Bronchial epithelial cell (primary cell): Measurements from ENCODE around the gene HSPA2. TPM values are rescaled to one million over a fixed set of nuclear protein-coding genes. Genes with fewer than 3 reads are reported as not detected.
"Not testable (repeated sequence)": the region's sequence is repeated elsewhere in the genome, so short reads cannot be mapped to it uniquely, and the experiment has no call there.

Source experiments
- DNase-seq: peaks from one replicate; pipeline ENCODE4 v3.0.0-alpha.2; 2010; ENCODE audit warnings: low read depth
- FAIRE-seq: peaks from 2 replicates; lab custom pipeline; 2011; peaks lifted over from hg19 to GRCh38; lab: Jason Lieb, UNC
- H3K27me3 ChIP-seq: 2 replicates; pipeline ENCODE4 v1.5.1; 2011; ENCODE audit warnings: low read length; ENCODE audit not compliant: control insufficient read depth, insufficient read depth
- H3K36me3 ChIP-seq: 2 replicates; pipeline ENCODE4 v1.5.1; 2011; ENCODE audit warnings: low read length; ENCODE audit not compliant: control insufficient read depth, insufficient read depth
- H3K4me3 ChIP-seq: 2 replicates; pipeline ENCODE4 v1.5.1; 2011; ENCODE audit warnings: mild to moderate bottlenecking, low read depth, low read length, control low read depth
- total RNA-seq: library from RNA; depleted of rRNA; stranded (reverse); fragments of >200 nt; gene quantifications from 2 replicates; pipeline ENCODE4 v1.2.1, GENCODE V29; 2014
- TF ChIP-seq, protein P1 (sequence below): IDR thresholded peaks from 2 replicates; pipeline ENCODE4 v1.5.1; 2011; ENCODE audit warnings: mild to moderate bottlenecking, moderate library complexity, low read length, control low read depth, inconsistent platforms; ENCODE audit not compliant: insufficient read depth, severe bottlenecking

HSPA2 gene
- total RNA-seq, 1 donor from 2014 or later = 1.6 TPM

GRCh38 chr14:64561631-64562030 lies 21.1 kb downstream of the HSPA2 start:
- H3K4me3 ChIP-seq = no peak overlapping the region
- no peak for FAIRE-seq
- no peaks in the 10 kb centered on the region for H3K36me3 ChIP-seq
- no peaks in the 10 kb centered on the region for H3K27me3 ChIP-seq
- TF ChIP-seq, protein P1, sequence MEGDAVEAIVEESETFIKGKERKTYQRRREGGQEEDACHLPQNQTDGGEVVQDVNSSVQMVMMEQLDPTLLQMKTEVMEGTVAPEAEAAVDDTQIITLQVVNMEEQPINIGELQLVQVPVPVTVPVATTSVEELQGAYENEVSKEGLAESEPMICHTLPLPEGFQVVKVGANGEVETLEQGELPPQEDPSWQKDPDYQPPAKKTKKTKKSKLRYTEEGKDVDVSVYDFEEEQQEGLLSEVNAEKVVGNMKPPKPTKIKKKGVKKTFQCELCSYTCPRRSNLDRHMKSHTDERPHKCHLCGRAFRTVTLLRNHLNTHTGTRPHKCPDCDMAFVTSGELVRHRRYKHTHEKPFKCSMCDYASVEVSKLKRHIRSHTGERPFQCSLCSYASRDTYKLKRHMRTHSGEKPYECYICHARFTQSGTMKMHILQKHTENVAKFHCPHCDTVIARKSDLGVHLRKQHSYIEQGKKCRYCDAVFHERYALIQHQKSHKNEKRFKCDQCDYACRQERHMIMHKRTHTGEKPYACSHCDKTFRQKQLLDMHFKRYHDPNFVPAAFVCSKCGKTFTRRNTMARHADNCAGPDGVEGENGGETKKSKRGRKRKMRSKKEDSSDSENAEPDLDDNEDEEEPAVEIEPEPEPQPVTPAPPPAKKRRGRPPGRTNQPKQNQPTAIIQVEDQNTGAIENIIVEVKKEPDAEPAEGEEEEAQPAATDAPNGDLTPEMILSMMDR = no peak
- DNase-seq = no peak

- FAIRE-seq = no peak
- Histone ChIP-seq H3K27me3 (no peaks in the 10 kb centered on the region), H3K4me3 (no peak overlapping the region), H3K36me3 (no peaks in the 10 kb centered on the region)
- DNase-seq = peak; percentile 37
- TF ChIP-seq, protein P1 = no peak
Measured at GRCh38 chr14:64562436-64562835, 21.9 kb downstream of the HSPA2 start.

- no peaks in the 10 kb centered on the region for H3K36me3 ChIP-seq
- FAIRE-seq = no peak
- DNase-seq = no peak
- TF ChIP-seq, protein P1 = no peak
- no peaks in the 10 kb centered on the region for H3K27me3 ChIP-seq
- H3K4me3 ChIP-seq = no peak overlapping the region
Measured at GRCh38 chr14:64563696-64564095, 23.2 kb downstream of the HSPA2 start.

GRCh38 chr14:64566651-64567122 lies 26.1 kb downstream of the HSPA2 start:
- Histone ChIP-seq H3K36me3 (no peaks in the 10 kb centered on the region), H3K27me3 (no peaks in the 10 kb centered on the region), H3K4me3 (no peak overlapping the region)
- FAIRE-seq (no peak), DNase-seq (no peak)
- TF ChIP-seq, protein P1 = no peak

GRCh38 chr14:64569138-64569631 lies 28.6 kb downstream of the HSPA2 start:
- Histone ChIP-seq H3K4me3 (no peak overlapping the region), H3K36me3 (no peaks in the 10 kb centered on the region), H3K27me3 (no peaks in the 10 kb centered on the region)
- peak; percentile 76 for DNase-seq
- FAIRE-seq = no peak
- TF ChIP-seq, protein P1 = no peak

DNA sequence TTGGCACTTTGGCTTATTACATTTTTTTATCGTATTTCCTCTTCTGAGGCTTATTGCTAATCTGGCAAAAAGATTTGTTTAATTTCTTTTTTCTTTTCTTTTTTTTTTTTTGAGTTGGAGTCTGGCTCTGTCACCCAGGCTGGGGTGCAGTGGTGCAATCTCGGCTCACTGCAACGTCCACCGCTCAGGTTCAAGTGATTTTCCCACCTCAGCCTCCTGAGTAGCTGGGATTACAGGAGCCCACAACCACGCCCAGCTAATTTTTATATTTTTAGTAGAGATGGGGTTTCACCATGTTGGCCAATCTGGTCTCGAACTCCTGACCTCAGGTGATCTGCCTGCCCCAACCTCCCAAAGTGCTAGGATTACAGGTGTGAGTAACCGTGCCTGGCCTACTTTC lies 29.1 kb downstream of the HSPA2 start:
- H3K27me3 ChIP-seq, FAIRE-seq, H3K36me3 ChIP-seq, DNase-seq, H3K4me3 ChIP-seq: not testable (repeated sequence)
